Fibroblast of lung (primary cell): ENCODE data around the gene SHANK3. TPM values are rescaled to one million over a fixed set of nuclear protein-coding genes. Genes with fewer than 3 reads are reported as not detected.

Experiments used
- DNase-seq, 2 donors: peaks; one replicate each; pipeline versions ENCODE4 v3.0.0 to v3.0.0-alpha.2; 2010; ENCODE audit warnings: low read depth in 2 of 2
- H2AFZ ChIP-seq: 2 replicates; pipeline ENCODE4 v1.5.1; 2012; ENCODE audit warnings: low read length, control low read depth, inconsistent platforms
- H3K27ac ChIP-seq: 2 replicates; pipeline ENCODE4 v1.5.1; 2011; ENCODE audit warnings: low read length, control low read depth; ENCODE audit not compliant: insufficient read depth
- H3K27me3 ChIP-seq: 2 replicates; pipeline ENCODE4 v1.5.1; 2011; ENCODE audit warnings: mild to moderate bottlenecking, low read length; ENCODE audit not compliant: control insufficient read depth, insufficient read depth
- H3K36me3 ChIP-seq: 2 replicates; pipeline ENCODE4 v1.5.1; 2011; ENCODE audit warnings: low read length; ENCODE audit not compliant: control insufficient read depth, insufficient read depth
- H3K4me1 ChIP-seq: 2 replicates; pipeline ENCODE4 v1.5.1; 2011; ENCODE audit warnings: low read length; ENCODE audit not compliant: control insufficient read depth, insufficient read depth; ENCODE audit errors: extremely low read depth
- H3K4me2 ChIP-seq: 2 replicates; pipeline ENCODE4 v1.5.1; 2011; ENCODE audit warnings: low read length, control low read depth; ENCODE audit not compliant: insufficient read depth; ENCODE audit errors: extremely low read depth
- H3K4me3 ChIP-seq, 4 experiments: fragments of 200-600 bp in 1 of 4; sonication (generic) in 1 of 4; replicated peaks in 1 of 4; 2 replicates each; pipeline ENCODE4 v1.5.1; 2011 to 2016; ENCODE audit warnings: low read length in 4 of 4, low read depth in 3 of 4, mild to moderate bottlenecking in 3 of 4, control low read depth in 2 of 4, inconsistent platforms in 1 of 4, mixed read lengths in 1 of 4; ENCODE audit not compliant: insufficient read depth in 1 of 4; ENCODE audit errors: control extremely low read depth in 1 of 4
- H3K79me2 ChIP-seq: 2 replicates; pipeline ENCODE4 v1.5.1; 2012; ENCODE audit warnings: mild to moderate bottlenecking, low read length, inconsistent platforms; ENCODE audit not compliant: control insufficient read depth, insufficient read depth
- H3K9ac ChIP-seq: 2 replicates; pipeline ENCODE4 v1.5.1; 2011; ENCODE audit warnings: mild to moderate bottlenecking, low read length, control low read depth; ENCODE audit not compliant: insufficient read depth
- H3K9me3 ChIP-seq: 2 replicates; pipeline ENCODE4 v1.5.1; 2012; ENCODE audit warnings: low read depth, low read length; ENCODE audit not compliant: control insufficient read depth, insufficient read depth
- H4K20me1 ChIP-seq: 2 replicates; pipeline ENCODE4 v1.5.1; 2011; ENCODE audit warnings: low read length; ENCODE audit not compliant: control insufficient read depth, insufficient read depth; ENCODE audit errors: extremely low read depth
- CTCF ChIP-seq, 2 donors: IDR thresholded peaks in 1 of 2; conservative IDR thresholded peaks in 1 of 2; 1 replicate in 1 of 2; 2 replicates in 1 of 2; pipeline ENCODE4 v1.5.1; 2011 to 2012; ENCODE audit warnings: low read length in 2 of 2, control low read depth in 1 of 2, inconsistent platforms in 1 of 2, low read depth in 1 of 2, mild to moderate bottlenecking in 1 of 2
- EZH2 ChIP-seq: IDR thresholded peaks from 2 replicates; pipeline ENCODE4 v1.5.1; 2012; ENCODE audit warnings: low read length, control low read depth, mild to moderate bottlenecking; ENCODE audit errors: missing control alignments
- polyA plus RNA-seq, 2 donors: library from polyadenylated mRNA; depleted of rRNA in 1 of 2; stranded (reverse) in 1 of 2; unstranded in 1 of 2; fragments of >200 nt; gene quantifications; 2 replicates each; pipeline ENCODE4 v1.2.1, GENCODE V29; 2011 to 2012; ENCODE audit warnings: missing spikeins in 1 of 2
- total RNA-seq: library from RNA; depleted of rRNA; stranded (reverse); fragments of >200 nt; gene quantifications from 2 replicates; pipeline ENCODE4 v1.2.1, GENCODE V29; 2014

SHANK3 gene
- total and polyA plus RNA-seq, 2 donors (not counting 1 experiment from before 2014, with no cell fraction given) = 0.17 to 0.33 TPM

- Histone ChIP-seq H3K27ac (no peak overlapping the region), H3K4me3 (no peak overlapping the region), H3K27me3 (peaks cover under 1% of the 10 kb centered on the region), H2AFZ (no peak overlapping the region), H4K20me1 (no peaks in the 10 kb centered on the region), H3K4me1 (no peaks in the 10 kb centered on the region), H3K36me3 (no peaks in the 10 kb centered on the region), H3K9ac (no peak overlapping the region), H3K4me2 (no peak overlapping the region), H3K79me2 (no peaks in the 10 kb centered on the region), H3K9me3 (no peaks in the 10 kb centered on the region)
- no peak for TF ChIP-seq EZH2
- TF ChIP-seq CTCF (conservative IDR thresholded peaks at IDR 0.05 in 1 of 2, IDR thresholded peaks at IDR 0.05 in 1 of 2; ENCODE audit: low read depth in 1 of 2, low read length in 2 of 2) = no peak
- DNase-seq = no peak
Measured at GRCh38 chr22:50665738-50666137, 6.9 kb upstream of the SHANK3 start.

GRCh38 chr22:50670513-50670912, 2.1 kb upstream of the SHANK3 start:
- TF ChIP-seq EZH2 = no peak
- no peak for TF ChIP-seq CTCF (conservative IDR thresholded peaks at IDR 0.05 in 1 of 2, IDR thresholded peaks at IDR 0.05 in 1 of 2; ENCODE audit: low read depth in 1 of 2, low read length in 2 of 2)
- H3K4me2 ChIP-seq = no peak overlapping the region
- no peaks in the 10 kb centered on the region for H3K9me3 ChIP-seq
- no peak overlapping the region for H3K9ac ChIP-seq
- no peaks in the 10 kb centered on the region for H4K20me1 ChIP-seq
- no peaks in the 10 kb centered on the region for H3K36me3 ChIP-seq
- H3K27ac ChIP-seq = no peak overlapping the region
- no peak overlapping the region for H3K4me3 ChIP-seq
- no peaks in the 10 kb centered on the region for H3K4me1 ChIP-seq
- no peak overlapping the region for H2AFZ ChIP-seq
- H3K79me2 ChIP-seq = no peaks in the 10 kb centered on the region
- peaks cover 20% of the 10 kb centered on the region for H3K27me3 ChIP-seq
- DNase-seq = no peak

- no peak overlapping the region for H3K4me2 ChIP-seq
- no peaks in the 10 kb centered on the region for H3K36me3 ChIP-seq
- H3K4me1 ChIP-seq = no peaks in the 10 kb centered on the region
- H4K20me1 ChIP-seq = no peaks in the 10 kb centered on the region
- no peak overlapping the region for H3K9ac ChIP-seq
- peaks cover 25% of the 10 kb centered on the region for H3K27me3 ChIP-seq
- H3K9me3 ChIP-seq = no peaks in the 10 kb centered on the region
- H3K79me2 ChIP-seq = no peaks in the 10 kb centered on the region
- TF ChIP-seq CTCF (conservative IDR thresholded peaks at IDR 0.05 in 1 of 2, IDR thresholded peaks at IDR 0.05 in 1 of 2; ENCODE audit: low read depth in 1 of 2, low read length in 2 of 2) (no peak), EZH2 (peak; percentile 11)
- no peak overlapping the region for H3K4me3 ChIP-seq
- no peak overlapping the region for H2AFZ ChIP-seq
- DNase-seq = no peak
- H3K27ac ChIP-seq = no peak overlapping the region
Measured at GRCh38 chr22:50670914-50671538, 1.6 kb upstream of the SHANK3 start.
